ENCODE data around the gene SLC34A1. TPM values are rescaled to one million over a fixed set of nuclear protein-coding genes. Genes with fewer than 3 reads are reported as not detected.
A peak's percentile ranks its signal among the peaks of the same experiment; 100 is the strongest.

SLC34A1 gene
- total and polyA plus RNA-seq, 2 of the 13 experiments (the other 11 are each of a cell fraction or from before 2014, with no cell fraction given) = 0.03 to 0.20 TPM

GRCh38 chr5:177427919-177428573, 43.8 kb downstream of the SLC34A1 start:
- Histone ChIP-seq H3K9me3 (ENCODE audit: low read length) (no peaks in the 10 kb centered on the region), H3K9ac (ENCODE audit: insufficient read depth, low read depth, low read length) (peak overlapping the region; percentile 96; the same call in 1 of the 2 replicates), H3K27ac (ENCODE audit: extremely low read length, insufficient read depth, low read length) (no peak overlapping the region), H4K20me1 (ENCODE audit: insufficient read depth, low read length) (no peaks in the 10 kb centered on the region), H2AFZ (ENCODE audit: low read length) (no peak overlapping the region), H3K79me2 (ENCODE audit: insufficient read depth, low read length) (peaks cover 14% of the 10 kb centered on the region), H3K4me1 (ENCODE audit: insufficient read depth, low read length) (peaks cover 43% of the 10 kb centered on the region), H3K4me2 (ENCODE audit: low read depth, low read length) (peak overlapping the region; percentile 95), H3K27me3 (ENCODE audit: control insufficient read depth in 1 of 2, insufficient read depth in 2 of 2, low read length in 2 of 2) (peaks cover 0 to 9% of the 10 kb centered on the region in 2 experiments; a peak in 1 of 5 replicates), H3K4me3 (replicated peaks in 1 of 3; ENCODE audit: insufficient read depth in 1 of 3, low read depth in 2 of 3, low read length in 3 of 3) (peak overlapping the region; percentile 69 to 87 (median 76); a peak in 4 of 6 replicates), H3K36me3 (replicated peaks in 1 of 2; ENCODE audit: control insufficient read depth in 1 of 2, insufficient read depth in 2 of 2, low read length in 2 of 2) (peaks cover 6 to 14% of the 10 kb centered on the region in 2 experiments; a peak in 3 of 5 replicates)
- DNase-seq (ENCODE audit: low spot score) (no peak), FAIRE-seq (no peak), ATAC-seq (no peak)
- ChIA-PET CTCF (ENCODE audit: low intra/inter-chr PET ratio, low total read pairs) (no interaction called here), POLR2A (interaction anchor here (1.1 to 2.4 kb wide), 5 partner anchors 16 to 45 kb away, joined by 3 to 19 read pairs (median 4); no protein-coding TSS in a partner anchor)
- TF ChIP-seq TSC22D2 (CRISPR knock-in tag; IDR thresholded peaks at IDR 0.05; ENCODE audit: borderline replicate concordance) (no peak), NR1H2 (CRISPR knock-in tag; IDR thresholded peaks at IDR 0.05; ENCODE audit: borderline replicate concordance, low read depth) (no peak), ZNF225 (CRISPR knock-in tag; IDR thresholded peaks at IDR 0.05) (0 out of 2 replicates have a peak, but pooled peaks have one; percentile 47), ZNF839 (CRISPR knock-in tag; IDR thresholded peaks at IDR 0.05; ENCODE audit: borderline replicate concordance) (peak; percentile 38; the same call in 1 of the 2 replicates), ZNF563 (CRISPR knock-in tag; IDR thresholded peaks at IDR 0.05) (no peak), AGO2 (optimal IDR thresholded peaks at IDR 0.05; ENCODE audit: low read depth, low read length) (peak; percentile 80)
- TF ChIP-seq, protein P1, sequence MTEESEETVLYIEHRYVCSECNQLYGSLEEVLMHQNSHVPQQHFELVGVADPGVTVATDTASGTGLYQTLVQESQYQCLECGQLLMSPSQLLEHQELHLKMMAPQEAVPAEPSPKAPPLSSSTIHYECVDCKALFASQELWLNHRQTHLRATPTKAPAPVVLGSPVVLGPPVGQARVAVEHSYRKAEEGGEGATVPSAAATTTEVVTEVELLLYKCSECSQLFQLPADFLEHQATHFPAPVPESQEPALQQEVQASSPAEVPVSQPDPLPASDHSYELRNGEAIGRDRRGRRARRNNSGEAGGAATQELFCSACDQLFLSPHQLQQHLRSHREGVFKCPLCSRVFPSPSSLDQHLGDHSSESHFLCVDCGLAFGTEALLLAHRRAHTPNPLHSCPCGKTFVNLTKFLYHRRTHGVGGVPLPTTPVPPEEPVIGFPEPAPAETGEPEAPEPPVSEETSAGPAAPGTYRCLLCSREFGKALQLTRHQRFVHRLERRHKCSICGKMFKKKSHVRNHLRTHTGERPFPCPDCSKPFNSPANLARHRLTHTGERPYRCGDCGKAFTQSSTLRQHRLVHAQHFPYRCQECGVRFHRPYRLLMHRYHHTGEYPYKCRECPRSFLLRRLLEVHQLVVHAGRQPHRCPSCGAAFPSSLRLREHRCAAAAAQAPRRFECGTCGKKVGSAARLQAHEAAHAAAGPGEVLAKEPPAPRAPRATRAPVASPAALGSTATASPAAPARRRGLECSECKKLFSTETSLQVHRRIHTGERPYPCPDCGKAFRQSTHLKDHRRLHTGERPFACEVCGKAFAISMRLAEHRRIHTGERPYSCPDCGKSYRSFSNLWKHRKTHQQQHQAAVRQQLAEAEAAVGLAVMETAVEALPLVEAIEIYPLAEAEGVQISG (CRISPR knock-in tag; IDR thresholded peaks at IDR 0.05) = 0 out of 2 replicates have a peak, but pooled peaks have one; percentile 7
- TF ChIP-seq, protein P2, sequence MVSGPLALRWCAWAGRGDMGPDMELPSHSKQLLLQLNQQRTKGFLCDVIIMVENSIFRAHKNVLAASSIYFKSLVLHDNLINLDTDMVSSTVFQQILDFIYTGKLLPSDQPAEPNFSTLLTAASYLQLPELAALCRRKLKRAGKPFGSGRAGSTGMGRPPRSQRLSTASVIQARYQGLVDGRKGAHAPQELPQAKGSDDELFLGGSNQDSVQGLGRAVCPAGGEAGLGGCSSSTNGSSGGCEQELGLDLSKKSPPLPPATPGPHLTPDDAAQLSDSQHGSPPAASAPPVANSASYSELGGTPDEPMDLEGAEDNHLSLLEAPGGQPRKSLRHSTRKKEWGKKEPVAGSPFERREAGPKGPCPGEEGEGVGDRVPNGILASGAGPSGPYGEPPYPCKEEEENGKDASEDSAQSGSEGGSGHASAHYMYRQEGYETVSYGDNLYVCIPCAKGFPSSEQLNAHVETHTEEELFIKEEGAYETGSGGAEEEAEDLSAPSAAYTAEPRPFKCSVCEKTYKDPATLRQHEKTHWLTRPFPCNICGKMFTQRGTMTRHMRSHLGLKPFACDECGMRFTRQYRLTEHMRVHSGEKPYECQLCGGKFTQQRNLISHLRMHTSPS (CRISPR knock-in tag; IDR thresholded peaks at IDR 0.05; ENCODE audit: low read depth) = no peak
- TF ChIP-seq, protein P3, sequence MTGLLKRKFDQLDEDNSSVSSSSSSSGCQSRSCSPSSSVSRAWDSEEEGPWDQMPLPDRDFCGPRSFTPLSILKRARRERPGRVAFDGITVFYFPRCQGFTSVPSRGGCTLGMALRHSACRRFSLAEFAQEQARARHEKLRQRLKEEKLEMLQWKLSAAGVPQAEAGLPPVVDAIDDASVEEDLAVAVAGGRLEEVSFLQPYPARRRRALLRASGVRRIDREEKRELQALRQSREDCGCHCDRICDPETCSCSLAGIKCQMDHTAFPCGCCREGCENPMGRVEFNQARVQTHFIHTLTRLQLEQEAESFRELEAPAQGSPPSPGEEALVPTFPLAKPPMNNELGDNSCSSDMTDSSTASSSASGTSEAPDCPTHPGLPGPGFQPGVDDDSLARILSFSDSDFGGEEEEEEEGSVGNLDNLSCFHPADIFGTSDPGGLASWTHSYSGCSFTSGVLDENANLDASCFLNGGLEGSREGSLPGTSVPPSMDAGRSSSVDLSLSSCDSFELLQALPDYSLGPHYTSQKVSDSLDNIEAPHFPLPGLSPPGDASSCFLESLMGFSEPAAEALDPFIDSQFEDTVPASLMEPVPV (CRISPR knock-in tag; IDR thresholded peaks at IDR 0.05) = peak; percentile 39; the same call in 1 of the 2 replicates
- intact Hi-C loops (cut with micrococcal nuclease; ENCODE audit: unreplicated experiment) (no loop called here), in situ Hi-C loops (cut with HindIII; ENCODE audit: extremely low pct_ligation_motif_present, low pct_unique_long_range_greater_than_20kb) (no loop called here)
- WGBS (ENCODE audit: low lambda C conversion rate) = 97% methylated on average over 4 of the region's 11 CpGs
- no TSS peak for BruUV-seq (replicated peaks)
